NK-92 (cell line): ENCODE measurements around the gene SLC8A1.
"Not testable (repeated sequence)": the region's sequence is repeated elsewhere in the genome, so short reads cannot be mapped to it uniquely, and the experiment has no call there.

Experiments used
- DNase-seq: peaks from one replicate; lab custom pipeline; 2025; ENCODE audit not compliant: unreplicated experiment; lab: John Stamatoyannopoulos, UW

SLC8A1 gene

GRCh38 chr2:40094451-40094850 lies 357.4 kb downstream of the SLC8A1 start:
- no peak for DNase-seq

- no peak for DNase-seq
These were observed 358.7 kb downstream of the SLC8A1 start for GRCh38 chr2:40093021-40093675.

GRCh38 chr2:40090044-40090443 lies 361.8 kb downstream of the SLC8A1 start:
- no peak for DNase-seq

GRCh38 chr2:40087927-40088326 lies 364.0 kb downstream of the SLC8A1 start:
- no peak for DNase-seq

- no peak for DNase-seq
These were observed 364.5 kb downstream of the SLC8A1 start for GRCh38 chr2:40087434-40087833.

- DNase-seq: no peak
These were observed 366.1 kb downstream of the SLC8A1 start for GRCh38 chr2:40085786-40086185.

- not testable (repeated sequence) for DNase-seq
These were observed 378.6 kb downstream of the SLC8A1 start for GRCh38 chr2:40073336-40073735.

- no peak for DNase-seq
These were observed 379.3 kb downstream of the SLC8A1 start for GRCh38 chr2:40072442-40073232.

GRCh38 chr2:40062381-40062780 lies 389.5 kb downstream of the SLC8A1 start:
- DNase-seq: no peak

- DNase-seq: no peak
These were observed 402.1 kb downstream of the SLC8A1 start for GRCh38 chr2:40049781-40050180.

GRCh38 chr2:40048506-40048905 lies 403.4 kb downstream of the SLC8A1 start:
- no peak for DNase-seq

- no peak for DNase-seq
These were observed 404.5 kb downstream of the SLC8A1 start for GRCh38 chr2:40047406-40047805.
